Activated T-helper 1 cell treated with anti-CD3 and anti-CD28 coated beads, Interleukin-12 subunit alpha, Interleukin-12 subunit beta, Interleukin-2, Interleukin-4 antibody, amounts not matched to agents 30 ng/mL and 10 ng/mL and 1 ng/mL, durations not matched to agents 14 hours and 24 hours and 36 hours (primary cell): ENCODE measurements around the gene BRF1. TPM values are rescaled to one million over a fixed set of nuclear protein-coding genes. Genes with fewer than 3 reads are reported as not detected.
A peak's percentile ranks its signal among the peaks of the same experiment; 100 is the strongest.

Source experiments
- DNase-seq: peaks from one replicate; pipeline ENCODE4 v3.0.0; 2021; ENCODE audit warnings: low spot score
- H3K27ac Mint-ChIP-seq: one replicate; pipeline ENCODE4 v1.8.0; 2021; ENCODE audit warnings: mild to moderate bottlenecking, mixed read lengths
- H3K27me3 Mint-ChIP-seq: one replicate; pipeline ENCODE4 v1.8.0; 2022; ENCODE audit warnings: mild to moderate bottlenecking, moderate library complexity, mixed read lengths; ENCODE audit not compliant: insufficient read depth
- H3K36me3 Mint-ChIP-seq: one replicate; pipeline ENCODE4 v1.8.0; 2021; ENCODE audit warnings: low read depth, mixed read lengths
- H3K4me1 Mint-ChIP-seq: one replicate; pipeline ENCODE4 v1.8.0; 2021; ENCODE audit warnings: low read depth, mixed read lengths
- H3K4me3 Mint-ChIP-seq: one replicate; pipeline ENCODE4 v1.8.0; 2021; ENCODE audit warnings: mild to moderate bottlenecking, moderate library complexity, mixed read lengths
- H3K9me3 Mint-ChIP-seq: one replicate; pipeline ENCODE4 v1.8.0; 2021; ENCODE audit warnings: mixed read lengths
- intact Hi-C: fragments of 100-400 bp; cut with micrococcal nuclease; formaldehyde crosslinking; loops from one replicate; pipeline ENCODE4 v1.15.1; 2024
- total RNA-seq: library from RNA; stranded (reverse); gene quantifications from 2 replicates; pipeline ENCODE4 v1.2.3, GENCODE V29; 2022

The BRF1 gene
- total RNA-seq, 1 donor from 2014 or later: 46.9 TPM

DNA sequence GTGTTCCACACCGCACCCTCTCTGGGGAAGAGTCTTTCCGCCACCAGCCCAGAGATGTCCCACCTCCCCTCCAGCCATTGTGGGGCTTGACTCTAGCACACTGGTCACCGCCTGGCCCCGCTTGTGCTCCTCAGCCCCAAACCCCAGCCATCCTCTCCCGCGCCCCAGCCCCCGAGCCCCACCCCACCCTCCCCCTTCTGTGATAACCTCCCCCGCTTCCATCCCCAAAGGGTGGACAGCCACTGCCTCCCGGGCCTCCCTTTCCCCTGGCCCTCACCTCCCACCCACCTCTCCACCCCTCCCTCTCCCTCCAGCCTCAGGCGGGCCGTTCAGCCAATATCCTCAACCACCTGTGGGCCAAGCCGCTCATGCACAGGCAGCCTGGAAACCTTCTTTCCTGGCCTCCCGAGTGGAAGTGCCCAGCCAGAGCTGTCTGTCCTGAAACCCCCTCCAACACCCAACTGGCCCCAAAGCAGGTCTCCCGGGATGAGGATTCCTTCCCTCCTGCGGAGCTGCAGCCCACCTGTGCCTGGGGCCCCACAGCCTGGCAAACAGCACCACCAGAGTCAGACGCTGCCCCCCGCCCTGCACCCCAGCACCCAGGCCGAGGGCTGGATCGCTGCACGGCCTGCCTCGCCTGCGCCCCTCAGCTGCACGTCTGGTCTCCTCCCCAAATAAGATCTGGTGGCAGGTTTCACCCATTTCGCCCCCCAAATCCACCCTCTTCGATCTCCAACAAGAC lies 92.6 kb downstream of the BRF1 start:
- Mint-ChIP-seq H3K4me1 (no peaks in the 10 kb centered on the region), H3K9me3 (no peaks in the 10 kb centered on the region), H3K4me3 (no peak overlapping the region), H3K27ac (no peak overlapping the region), H3K27me3 (no peaks in the 10 kb centered on the region), H3K36me3 (no peaks in the 10 kb centered on the region)
- no peak for DNase-seq
- intact Hi-C loops: loop anchor here (10.0 kb wide), 1 partner anchor 317 kb away; the partner anchor contains the start of gene TMEM121

GRCh38 chr14:105207460-105207901 lies 93.3 kb downstream of the BRF1 start:
- Mint-ChIP-seq H3K4me1 (no peaks in the 10 kb centered on the region), H3K4me3 (no peak overlapping the region), H3K27me3 (no peaks in the 10 kb centered on the region), H3K36me3 (no peaks in the 10 kb centered on the region), H3K27ac (no peak overlapping the region), H3K9me3 (no peaks in the 10 kb centered on the region)
- intact Hi-C loops: loop anchor here (10.0 kb wide), 1 partner anchor 317 kb away; the partner anchor contains the start of gene TMEM121
- no peak for DNase-seq

DNA sequence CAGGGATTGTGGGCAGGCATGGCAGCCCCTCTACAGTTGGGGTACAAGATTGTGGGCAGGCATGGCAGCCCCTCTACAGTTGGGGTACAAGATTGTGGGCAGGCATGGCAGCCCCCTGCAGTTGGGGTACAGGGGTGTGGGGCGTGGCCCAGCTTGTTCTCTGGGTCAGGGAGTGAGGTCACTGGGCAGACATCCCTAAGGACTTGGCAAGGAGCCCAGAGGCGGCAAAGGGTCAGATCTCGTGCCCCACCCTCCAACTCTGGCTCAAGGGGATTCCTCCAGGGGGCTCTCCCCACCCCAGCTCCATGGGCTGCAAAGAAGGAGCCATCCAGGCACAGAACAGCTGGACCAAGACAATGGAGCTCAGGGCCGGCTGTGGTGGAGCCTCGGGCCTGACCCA lies 93.9 kb downstream of the BRF1 start:
- Mint-ChIP-seq H3K4me3 (no peak overlapping the region), H3K36me3 (no peaks in the 10 kb centered on the region), H3K9me3 (no peaks in the 10 kb centered on the region), H3K4me1 (peaks cover 1% of the 10 kb centered on the region), H3K27ac (no peak overlapping the region), H3K27me3 (no peaks in the 10 kb centered on the region)
- no peak for DNase-seq
- intact Hi-C loops: loop anchor here (10.0 kb wide), 1 partner anchor 318 kb away; the partner anchor contains the start of gene TMEM121

- Mint-ChIP-seq H3K27me3 (no peaks in the 10 kb centered on the region), H3K4me1 (peaks cover 5% of the 10 kb centered on the region), H3K27ac (no peak overlapping the region), H3K4me3 (no peak overlapping the region), H3K36me3 (no peaks in the 10 kb centered on the region), H3K9me3 (no peaks in the 10 kb centered on the region)
- intact Hi-C loops: loop anchor here (10.0 kb wide), 1 partner anchor 319 kb away; the partner anchor contains the start of gene TMEM121
- DNase-seq: no peak
Measured at GRCh38 chr14:105205673-105206208, 95.1 kb downstream of the BRF1 start.

- H3K9me3 Mint-ChIP-seq: no peaks in the 10 kb centered on the region
- no peaks in the 10 kb centered on the region for H3K27me3 Mint-ChIP-seq
- H3K4me3 Mint-ChIP-seq: no peak overlapping the region
- H3K4me1 Mint-ChIP-seq: peaks cover 5% of the 10 kb centered on the region
- DNase-seq: no peak
- no peaks in the 10 kb centered on the region for H3K36me3 Mint-ChIP-seq
- no peak overlapping the region for H3K27ac Mint-ChIP-seq
- intact Hi-C loops: loop anchor here (5.0 to 10.0 kb wide), 2 partner anchors 113 to 320 kb away; partner anchors contain the start of gene TMEM121
Measured at GRCh38 chr14:105204931-105205672, 95.7 kb downstream of the BRF1 start.

DNA sequence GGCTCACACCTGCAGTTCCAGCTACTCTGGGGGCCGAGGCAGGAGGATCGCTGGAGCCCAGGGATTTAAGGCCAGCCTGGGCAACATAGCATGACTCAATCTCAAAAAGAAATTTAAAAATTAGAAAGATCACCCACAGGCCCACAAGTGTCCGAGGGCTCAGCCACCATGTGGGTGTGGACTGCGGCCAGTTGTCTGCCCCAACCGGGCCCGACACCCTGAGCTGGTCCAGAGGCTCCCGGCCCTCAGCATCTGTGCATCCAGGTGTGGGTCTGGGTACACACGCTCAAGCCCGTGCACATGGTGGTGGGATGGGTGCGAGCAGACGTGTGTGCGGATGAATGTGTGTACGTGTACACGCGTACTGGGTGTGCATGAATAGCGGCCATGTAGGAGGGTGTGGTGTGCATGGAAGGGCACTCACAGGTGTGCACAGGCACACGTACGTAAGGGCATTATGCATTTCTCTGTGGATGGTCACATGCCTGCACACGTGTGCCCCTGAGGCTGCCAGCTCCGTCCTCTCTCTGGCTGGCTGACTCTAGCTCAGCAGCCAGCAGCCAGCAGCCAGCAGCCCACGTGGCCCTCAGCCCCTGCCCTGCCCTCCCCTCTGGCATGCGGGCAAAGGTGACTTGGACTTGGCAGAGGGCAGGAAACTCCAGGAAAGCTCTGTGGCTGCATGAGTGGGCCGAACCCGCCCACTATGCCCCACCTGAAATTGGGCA lies 96.4 kb downstream of the BRF1 start:
- intact Hi-C loops: loop anchor here (5.0 to 10.0 kb wide), 2 partner anchors 112 to 320 kb away; partner anchors contain the start of gene TMEM121
- Mint-ChIP-seq H3K27ac (no peak overlapping the region), H3K27me3 (no peaks in the 10 kb centered on the region), H3K4me3 (no peak overlapping the region), H3K4me1 (peaks cover 5% of the 10 kb centered on the region), H3K36me3 (no peaks in the 10 kb centered on the region), H3K9me3 (no peaks in the 10 kb centered on the region)
- no peak for DNase-seq

GRCh38 chr14:105203701-105204100 lies 97.1 kb downstream of the BRF1 start:
- Mint-ChIP-seq H3K36me3 (no peaks in the 10 kb centered on the region), H3K4me1 (peaks cover 5% of the 10 kb centered on the region), H3K27me3 (no peaks in the 10 kb centered on the region), H3K4me3 (no peak overlapping the region), H3K9me3 (no peaks in the 10 kb centered on the region), H3K27ac (no peak overlapping the region)
- no peak for DNase-seq
- intact Hi-C loops: loop anchor here (1.0 to 10.0 kb wide), 4 partner anchors 78 to 321 kb away; partner anchors contain the start of gene TMEM121

DNA sequence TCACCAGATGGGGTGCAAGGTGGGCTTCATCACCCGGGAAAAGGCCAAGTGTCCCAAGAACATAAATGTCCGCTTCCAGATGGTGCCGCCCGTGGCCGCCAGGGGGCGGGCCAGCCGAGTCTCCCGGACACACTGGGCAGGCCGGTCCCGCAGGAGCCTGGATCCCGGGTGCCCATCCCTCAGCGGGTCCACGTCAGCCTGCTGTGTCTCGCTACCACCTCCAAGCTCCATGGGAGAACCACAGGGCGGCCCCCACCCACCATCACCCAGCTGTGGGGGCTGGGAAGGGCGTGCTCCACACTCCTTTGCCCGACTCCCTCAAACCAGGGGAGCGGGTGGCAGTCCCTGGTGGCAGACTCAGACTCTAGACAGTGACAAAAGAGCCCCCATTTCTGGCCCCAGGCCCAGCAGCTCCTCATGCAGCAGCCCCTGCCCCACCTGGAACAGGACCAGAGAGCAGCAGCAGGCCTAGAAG lies 97.7 kb downstream of the BRF1 start:
- peak; percentile 55 for DNase-seq

GRCh38 chr14:105201925-105202513 lies 98.8 kb downstream of the BRF1 start:
- no peak for DNase-seq
- no peaks in the 10 kb centered on the region for H3K36me3 Mint-ChIP-seq
- intact Hi-C loops: loop anchor here (5.0 to 10.0 kb wide), 2 partner anchors 110 to 323 kb away; partner anchors contain the start of gene TMEM121
- peaks cover 6% of the 10 kb centered on the region for H3K27me3 Mint-ChIP-seq
- H3K4me3 Mint-ChIP-seq: no peak overlapping the region
- peaks cover 5% of the 10 kb centered on the region for H3K4me1 Mint-ChIP-seq
- peak overlapping the region; percentile 55 for H3K27ac Mint-ChIP-seq
- H3K9me3 Mint-ChIP-seq: no peaks in the 10 kb centered on the region

More for the DNA sequence above, 97.7 kb downstream of the BRF1 start:
- no peaks in the 10 kb centered on the region for H3K9me3 Mint-ChIP-seq
- no peak overlapping the region for H3K4me3 Mint-ChIP-seq
- no peak overlapping the region for H3K27ac Mint-ChIP-seq
- H3K27me3 Mint-ChIP-seq: no peaks in the 10 kb centered on the region
- H3K36me3 Mint-ChIP-seq: no peaks in the 10 kb centered on the region
- peaks cover 5% of the 10 kb centered on the region for H3K4me1 Mint-ChIP-seq
- intact Hi-C loops: loop anchor here (1.0 to 10.0 kb wide), 4 partner anchors 78 to 322 kb away; partner anchors contain the start of gene TMEM121

- Mint-ChIP-seq H3K4me3 (no peak overlapping the region), H3K27ac (peak overlapping the region; percentile 55)
Measured at GRCh38 chr14:105201156-105201924, 99.5 kb downstream of the BRF1 start.

DNA sequence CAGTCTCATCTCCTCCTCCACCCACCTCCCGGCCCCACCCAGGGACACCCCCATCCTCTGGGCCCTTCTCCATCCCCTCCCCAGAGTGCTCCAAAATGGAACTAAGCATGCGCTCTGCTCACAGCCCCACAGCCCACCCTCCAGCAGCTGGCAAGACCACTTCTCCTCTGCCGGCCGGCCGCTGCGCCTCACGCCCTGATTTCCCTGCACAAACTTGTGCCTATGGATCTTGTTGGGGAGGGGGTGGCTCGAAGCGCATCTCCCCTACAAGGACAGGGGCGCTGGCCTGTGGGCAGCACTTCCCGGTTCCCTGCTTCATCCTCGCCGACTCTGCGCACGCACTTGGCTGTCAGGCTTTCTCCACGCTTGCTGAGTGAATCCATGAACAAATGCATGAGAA lies 100.2 kb downstream of the BRF1 start:
- Mint-ChIP-seq H3K9me3 (no peaks in the 10 kb centered on the region), H3K27me3 (peaks cover 9% of the 10 kb centered on the region), H3K36me3 (no peaks in the 10 kb centered on the region), H3K4me3 (no peak overlapping the region), H3K27ac (no peak overlapping the region), H3K4me1 (peaks cover 5% of the 10 kb centered on the region)
- intact Hi-C loops: loop anchor here (5.0 to 10.0 kb wide), 2 partner anchors 108 to 324 kb away; partner anchors contain the start of gene TMEM121
- no peak for DNase-seq

More at GRCh38 chr14:105201156-105201924, 99.5 kb downstream of the BRF1 start:
- Mint-ChIP-seq H3K27me3 (peaks cover 6% of the 10 kb centered on the region), H3K9me3 (no peaks in the 10 kb centered on the region), H3K36me3 (no peaks in the 10 kb centered on the region), H3K4me1 (peaks cover 5% of the 10 kb centered on the region)
- DNase-seq: no peak
- intact Hi-C loops: loop anchor here (5.0 to 10.0 kb wide), 2 partner anchors 109 to 323 kb away; partner anchors contain the start of gene TMEM121
